ENCODE measurements around the gene C2orf68.
"Not testable (repeated sequence)": the region's sequence is repeated elsewhere in the genome, so short reads cannot be mapped to it uniquely, and the experiment has no call there.

Gene C2orf68

DNA sequence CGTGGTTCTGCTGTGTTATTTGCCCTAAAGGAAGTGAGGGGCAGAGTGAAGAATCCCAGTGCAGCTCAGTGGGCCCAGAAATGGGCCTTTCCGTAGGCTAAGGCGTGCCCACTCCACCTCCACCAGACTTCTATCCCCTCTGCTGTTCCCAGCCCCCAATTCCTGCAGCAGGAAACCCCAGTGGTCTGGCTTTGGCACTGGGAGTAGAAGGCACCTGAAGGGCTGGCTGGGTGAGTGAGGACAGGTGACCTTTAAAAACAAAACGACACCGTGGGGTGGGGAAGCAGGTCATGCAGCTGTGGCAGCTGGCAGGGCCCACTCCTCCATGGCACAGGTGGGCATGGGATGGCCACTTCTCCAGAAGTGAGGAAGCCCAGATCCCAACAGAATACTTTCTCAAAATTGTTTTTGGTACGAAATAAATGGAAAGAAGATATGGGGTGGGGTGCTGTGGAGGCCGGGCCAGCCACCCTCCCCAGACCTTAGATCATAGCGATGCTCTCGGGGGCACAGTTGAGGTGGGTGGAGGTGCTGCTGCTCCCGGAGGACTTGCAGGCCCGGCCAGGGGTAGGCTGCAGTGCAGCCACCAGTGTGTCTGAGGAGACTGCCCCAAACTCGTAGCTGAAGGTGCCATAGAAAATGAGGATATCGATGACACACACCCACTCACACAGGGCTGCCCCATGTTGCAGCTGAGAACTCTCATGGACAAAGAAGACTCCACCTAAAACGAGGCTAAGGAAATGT is 13.1 kb downstream of the C2orf68 start:
- no peak for DNase-seq

DNA sequence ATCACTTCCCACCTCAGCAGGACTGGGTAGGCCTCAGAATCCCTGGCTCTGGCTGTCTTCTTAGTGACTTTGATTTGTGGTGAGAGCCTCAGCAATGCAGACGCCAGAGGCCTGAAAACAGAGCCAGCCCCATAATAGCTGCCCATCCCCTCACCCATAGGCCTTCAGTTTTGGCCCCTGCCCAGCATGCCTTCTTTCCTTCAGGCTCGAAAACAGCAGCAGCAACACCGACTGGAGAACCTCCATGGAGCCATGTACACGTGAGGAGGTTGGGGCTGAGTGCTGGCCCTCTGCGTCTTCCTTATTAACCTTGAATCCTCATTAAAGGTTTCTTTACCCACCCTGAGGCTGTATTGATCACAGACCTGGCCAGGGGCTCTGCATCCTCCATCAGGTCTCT is 14.6 kb downstream of the C2orf68 start:
- DNase-seq = no peak

DNA sequence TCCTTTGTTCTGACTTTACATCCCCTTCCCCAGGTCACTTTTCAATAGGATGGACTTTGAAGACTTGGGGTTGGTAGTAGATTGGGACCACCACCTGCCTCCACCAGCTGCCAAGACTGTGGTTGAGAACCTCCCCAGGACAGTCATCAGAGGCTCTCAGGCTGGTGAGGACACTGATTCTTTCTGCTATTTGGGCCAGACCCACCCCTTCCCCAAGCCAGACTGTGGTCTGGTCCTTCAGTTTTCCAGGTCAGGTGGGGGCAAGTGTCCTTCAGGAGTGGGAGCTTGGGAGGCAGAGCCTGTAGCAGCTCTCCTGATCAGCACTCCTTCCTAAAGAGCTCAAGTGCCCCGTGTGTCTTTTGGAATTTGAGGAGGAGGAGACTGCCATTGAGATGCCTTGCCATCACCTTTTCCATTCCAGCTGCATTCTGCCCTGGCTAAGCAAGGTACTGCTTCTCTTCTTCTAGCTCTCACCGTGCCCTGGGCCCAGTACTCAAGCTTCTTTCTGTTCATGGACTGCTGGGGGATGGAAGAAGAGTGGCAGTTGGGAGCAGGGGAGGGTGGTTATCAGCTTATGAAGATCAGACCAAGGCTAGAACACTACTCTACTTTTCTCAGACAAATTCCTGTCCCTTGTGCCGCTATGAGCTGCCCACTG is 15.3 kb downstream of the C2orf68 start:
- no peak for DNase-seq

DNA sequence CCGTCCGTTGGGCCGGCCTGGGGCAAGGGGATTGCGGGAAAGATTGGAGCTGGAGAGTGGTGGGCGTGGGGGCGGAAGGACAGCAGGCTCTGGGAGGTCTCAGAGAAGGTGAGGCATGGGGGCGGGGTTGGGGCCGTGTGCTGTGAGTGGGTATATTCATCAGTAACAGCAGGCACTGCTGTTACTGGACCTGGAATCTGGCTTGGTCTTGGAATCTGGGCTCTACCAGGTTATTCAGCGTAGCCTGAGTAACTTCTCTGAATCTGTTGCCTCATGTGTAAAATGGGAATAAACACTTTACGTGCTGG is 15.9 kb downstream of the C2orf68 start:
- DNase-seq = no peak

DNA sequence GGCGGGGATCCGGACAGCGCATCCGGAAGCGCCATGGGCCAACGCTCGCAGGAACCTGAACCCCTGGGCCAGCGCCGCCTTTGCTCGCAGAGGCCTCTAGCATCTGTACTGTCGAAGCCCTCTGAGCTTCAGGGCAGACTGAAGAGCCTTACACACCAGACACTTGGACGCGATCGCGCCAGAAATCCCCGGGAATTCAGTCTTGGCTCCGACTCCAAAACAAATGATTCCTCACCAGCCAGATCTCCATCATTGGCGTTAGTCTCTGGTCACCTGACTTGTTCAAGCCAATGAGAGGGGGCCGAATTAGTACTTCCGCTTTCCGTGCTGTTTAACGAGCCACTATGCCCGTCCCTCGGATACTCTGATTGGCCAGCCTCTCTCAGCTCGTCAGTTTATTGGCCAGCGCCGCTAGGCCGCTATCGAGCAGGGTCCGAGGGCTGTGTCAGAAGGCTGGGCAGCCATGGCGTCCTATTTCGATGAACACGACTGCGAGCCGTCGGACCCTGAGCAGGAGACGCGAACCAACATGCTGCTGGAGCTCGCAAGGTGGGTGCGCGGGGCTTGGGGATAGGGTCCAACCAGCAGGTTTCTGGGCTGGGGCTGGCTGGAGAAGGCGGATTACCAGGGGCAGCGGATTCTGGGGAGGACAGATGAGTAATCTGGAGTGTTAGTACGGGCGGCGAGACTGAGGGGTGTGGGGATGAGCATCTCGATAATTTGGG is 16.4 kb downstream of the C2orf68 start, which contains the start of gene RNF181:
TSS of gene RNF181 (plus strand) at position 445 of the 725 bp plus-strand sequence. CDS start at position 464, 19 bp downstream.
- DNase-seq = peak; percentile 74 to 98

DNA sequence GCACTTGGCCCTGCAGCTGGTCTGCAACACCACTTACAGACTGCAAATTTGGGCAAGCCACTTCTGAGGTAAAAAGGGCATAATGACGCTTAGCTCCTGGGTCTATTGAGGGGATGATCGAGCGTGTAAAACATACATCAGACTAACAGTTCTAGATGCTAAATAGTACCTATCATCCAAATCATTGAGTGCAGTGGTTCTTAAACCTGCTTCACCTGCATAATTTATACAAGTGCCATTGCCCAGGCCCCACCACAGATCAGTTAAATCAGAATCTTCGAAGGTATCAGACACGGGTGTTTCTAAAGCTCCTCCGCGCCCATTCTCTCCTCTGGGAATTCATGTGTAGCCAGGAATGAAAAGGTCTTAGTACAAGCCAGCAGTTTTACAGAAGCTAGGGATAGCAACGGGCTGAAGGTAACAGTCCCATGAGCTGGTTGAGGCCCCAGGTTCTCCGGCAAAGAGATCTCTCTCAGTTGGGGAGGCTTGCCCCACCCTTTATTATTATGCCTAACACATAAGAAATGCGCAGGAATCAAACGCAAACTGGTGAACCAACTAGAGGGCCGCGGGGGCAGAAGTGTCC is 17.1 kb downstream of the C2orf68 start:
- no peak for DNase-seq

DNA sequence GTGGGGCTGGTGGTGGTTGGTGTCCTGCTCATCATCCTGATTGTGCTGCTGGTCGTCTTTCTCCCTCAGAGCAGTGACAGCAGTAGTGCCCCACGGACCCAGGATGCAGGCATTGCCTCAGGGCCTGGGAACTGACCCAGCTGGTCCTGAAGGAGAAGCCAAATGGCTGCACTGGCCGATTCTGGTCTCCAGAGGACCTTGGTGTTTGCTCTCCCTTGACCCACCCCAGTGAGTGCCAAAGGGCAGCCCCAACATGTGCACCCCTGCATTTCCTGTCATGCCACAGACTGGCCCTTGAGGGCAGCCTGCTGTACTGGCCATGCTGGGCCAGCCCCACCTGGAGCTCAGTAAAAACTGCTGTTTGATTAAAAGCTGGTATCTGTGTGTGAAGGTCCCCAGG is 18.8 kb downstream of the C2orf68 start:
- DNase-seq = no peak

DNA sequence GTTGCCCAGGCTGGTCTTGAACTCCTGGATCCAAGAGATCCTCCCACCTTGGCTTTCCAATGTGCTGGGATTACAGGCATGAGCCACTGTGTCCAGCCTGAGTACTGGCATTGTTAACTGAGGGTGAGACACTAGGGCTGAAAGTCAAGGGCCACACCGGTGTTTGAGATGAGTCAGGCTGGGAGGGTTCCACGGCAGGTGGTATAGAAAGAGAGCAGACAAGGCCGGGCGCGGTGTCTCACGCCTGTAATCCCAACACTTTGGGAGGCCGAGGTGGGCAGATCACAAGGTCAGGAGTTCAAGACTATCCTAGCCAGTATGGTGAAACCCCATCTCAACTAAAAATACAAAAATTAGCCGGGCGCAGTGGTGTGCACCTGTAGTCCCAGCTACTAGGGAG is 19.6 kb downstream of the C2orf68 start:
- not testable (repeated sequence) for DNase-seq

DNA sequence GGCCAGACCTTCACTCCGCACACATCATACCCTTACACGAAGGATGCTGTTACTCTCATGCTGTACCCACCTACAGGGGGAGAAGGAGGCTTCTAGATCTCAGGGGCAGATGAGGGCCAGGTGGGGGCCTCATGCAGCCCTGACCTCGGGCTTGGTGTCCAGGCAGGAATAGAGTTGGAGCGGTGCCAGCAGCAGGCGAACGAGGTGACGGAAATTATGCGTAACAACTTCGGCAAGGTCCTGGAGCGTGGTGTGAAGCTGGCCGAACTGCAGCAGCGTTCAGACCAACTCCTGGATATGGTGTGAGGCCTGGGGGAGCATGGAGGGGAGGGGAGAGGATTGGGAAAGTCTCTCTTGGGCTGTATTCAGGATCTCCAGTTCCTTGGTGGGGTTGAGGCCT is 20.3 kb downstream of the C2orf68 start:
- no peak for DNase-seq

DNA sequence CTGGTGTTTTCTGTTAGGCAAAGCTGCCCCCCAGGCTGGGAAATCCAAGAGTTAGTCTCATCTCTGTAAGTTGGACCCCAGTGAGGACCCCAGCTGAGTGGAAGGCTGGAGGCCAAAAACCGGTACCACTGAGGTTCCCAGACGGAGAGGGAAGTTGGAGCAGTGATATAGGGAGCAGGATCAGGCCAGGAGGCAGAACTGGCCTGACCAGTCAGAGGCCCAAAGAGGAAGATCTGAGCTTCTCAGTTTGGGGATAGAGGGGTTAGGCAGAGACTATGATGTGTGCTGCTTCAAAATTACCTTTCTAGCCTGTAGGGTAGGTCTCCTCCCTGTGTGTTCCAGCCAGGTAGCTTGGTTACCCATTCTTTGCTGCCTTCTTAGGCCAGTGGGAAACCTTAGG is 20.9 kb downstream of the C2orf68 start:
- no peak for DNase-seq

DNA sequence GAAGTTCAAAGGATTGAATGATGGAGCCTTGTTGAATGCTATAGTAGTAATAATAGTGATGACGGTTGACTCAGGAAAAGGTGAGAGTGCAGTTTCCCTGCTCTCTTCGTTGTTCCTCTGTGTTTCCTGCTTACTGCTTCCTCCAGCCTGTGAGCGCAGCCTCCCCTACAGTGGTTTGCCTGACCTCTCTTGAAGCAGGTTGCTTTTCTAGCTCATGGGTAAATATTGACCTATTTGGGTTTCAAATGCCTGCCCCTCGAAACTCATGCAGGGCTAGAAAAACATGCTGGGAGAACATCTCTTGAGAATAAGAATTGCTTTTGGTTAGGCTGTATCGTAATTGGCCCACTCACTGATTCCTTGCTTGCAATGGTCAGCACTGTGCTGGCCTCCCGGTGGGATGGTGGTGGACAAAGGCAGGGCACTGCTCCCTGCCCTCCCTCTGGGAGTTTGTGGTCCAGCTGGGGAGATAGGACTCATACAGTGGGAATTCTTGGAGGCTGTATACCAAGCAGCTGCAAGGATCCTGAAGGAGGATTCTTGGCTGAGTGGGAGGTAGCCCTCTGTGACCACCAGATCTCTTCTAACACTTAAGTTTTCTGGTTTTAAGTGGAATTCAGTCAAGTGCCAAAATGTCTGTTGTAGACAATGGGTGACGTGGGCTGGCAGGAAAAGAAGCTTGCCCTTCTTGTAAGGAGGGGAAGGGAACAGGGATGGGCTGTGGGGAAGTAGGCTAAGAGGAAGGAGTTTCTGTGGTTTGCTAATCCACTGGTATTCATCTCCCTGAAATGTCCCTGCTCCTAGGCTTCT is 21.7 kb downstream of the C2orf68 start:
- no peak for DNase-seq

DNA sequence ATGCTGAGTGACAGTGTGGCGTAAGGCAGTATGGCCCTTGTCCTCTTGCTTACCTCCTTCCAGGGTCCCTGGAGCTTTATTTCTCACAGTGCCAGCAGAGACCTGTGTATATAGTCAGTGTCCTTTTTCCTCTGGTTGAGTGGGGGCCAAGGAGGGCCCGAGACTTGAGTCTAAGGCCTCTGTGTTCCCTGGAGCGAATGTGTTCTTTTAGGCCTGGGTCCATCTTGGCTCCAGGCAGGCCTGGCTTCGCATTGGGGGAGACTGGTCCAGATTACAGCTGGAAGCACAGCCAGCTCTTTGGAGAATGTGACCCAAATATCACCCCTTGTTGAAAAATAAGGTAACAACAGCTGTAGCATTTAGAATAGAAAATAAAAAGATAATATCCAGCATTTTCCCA is 22.7 kb downstream of the C2orf68 start:
- DNase-seq = no peak

DNA sequence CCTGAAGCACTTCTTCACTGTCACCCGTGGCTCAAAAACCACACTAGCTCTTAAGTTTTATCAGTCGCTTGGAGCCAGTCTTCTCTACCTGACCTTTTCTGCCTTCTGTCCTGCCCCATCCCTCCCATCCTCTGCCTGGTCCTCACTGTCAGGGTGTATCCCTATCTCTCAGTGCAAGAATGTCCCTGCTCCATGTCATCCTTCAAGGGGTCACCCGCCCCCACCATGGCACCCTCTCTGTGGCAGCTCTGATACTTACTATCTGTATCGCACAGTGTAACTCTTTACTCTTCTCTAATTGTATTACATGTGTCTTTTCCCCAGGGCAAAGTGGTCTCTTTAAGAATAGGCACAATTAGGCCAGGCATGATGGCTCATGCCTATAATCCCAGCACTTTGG is 23.2 kb downstream of the C2orf68 start:
- DNase-seq = no peak

DNA sequence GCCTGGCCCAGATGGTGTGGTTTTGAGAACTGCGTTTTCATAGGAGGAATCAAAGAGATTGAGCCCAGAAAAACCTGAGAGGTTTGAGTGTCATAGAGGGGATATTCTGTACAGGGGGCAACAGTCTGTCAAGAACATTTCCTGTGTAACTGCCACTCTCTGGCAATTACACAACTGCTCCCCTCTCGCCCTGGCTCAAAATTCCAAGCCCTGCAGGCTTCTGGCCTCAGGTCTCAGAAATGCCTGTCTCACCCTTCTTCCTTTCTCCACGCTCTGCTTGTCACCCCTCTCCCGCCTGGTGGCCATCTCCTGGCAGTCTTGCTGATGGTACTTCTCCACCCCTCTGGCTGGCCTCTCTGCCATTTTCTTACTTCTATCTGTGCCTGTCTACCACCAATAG is 23.6 kb downstream of the C2orf68 start:
- peak in 1 of 2 donors; percentile 17 for DNase-seq

DNA sequence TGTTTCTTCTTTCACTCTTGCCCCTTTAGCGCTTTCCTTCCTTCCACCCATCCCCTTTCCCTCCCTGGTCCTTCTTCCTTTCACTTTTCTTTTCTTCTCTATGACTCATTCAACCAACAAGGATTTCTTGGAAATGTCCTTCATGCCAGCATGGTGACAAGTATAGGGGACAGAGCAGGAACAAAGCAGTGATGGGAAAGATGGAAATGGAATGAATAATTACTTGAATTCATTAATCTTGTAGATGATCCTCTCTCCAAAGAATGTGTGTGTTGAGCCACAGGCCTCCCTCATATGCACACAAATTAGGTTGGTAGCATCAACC is 26.1 kb downstream of the C2orf68 start:
- DNase-seq = peak in 1 of 2 donors; percentile 32

DNA sequence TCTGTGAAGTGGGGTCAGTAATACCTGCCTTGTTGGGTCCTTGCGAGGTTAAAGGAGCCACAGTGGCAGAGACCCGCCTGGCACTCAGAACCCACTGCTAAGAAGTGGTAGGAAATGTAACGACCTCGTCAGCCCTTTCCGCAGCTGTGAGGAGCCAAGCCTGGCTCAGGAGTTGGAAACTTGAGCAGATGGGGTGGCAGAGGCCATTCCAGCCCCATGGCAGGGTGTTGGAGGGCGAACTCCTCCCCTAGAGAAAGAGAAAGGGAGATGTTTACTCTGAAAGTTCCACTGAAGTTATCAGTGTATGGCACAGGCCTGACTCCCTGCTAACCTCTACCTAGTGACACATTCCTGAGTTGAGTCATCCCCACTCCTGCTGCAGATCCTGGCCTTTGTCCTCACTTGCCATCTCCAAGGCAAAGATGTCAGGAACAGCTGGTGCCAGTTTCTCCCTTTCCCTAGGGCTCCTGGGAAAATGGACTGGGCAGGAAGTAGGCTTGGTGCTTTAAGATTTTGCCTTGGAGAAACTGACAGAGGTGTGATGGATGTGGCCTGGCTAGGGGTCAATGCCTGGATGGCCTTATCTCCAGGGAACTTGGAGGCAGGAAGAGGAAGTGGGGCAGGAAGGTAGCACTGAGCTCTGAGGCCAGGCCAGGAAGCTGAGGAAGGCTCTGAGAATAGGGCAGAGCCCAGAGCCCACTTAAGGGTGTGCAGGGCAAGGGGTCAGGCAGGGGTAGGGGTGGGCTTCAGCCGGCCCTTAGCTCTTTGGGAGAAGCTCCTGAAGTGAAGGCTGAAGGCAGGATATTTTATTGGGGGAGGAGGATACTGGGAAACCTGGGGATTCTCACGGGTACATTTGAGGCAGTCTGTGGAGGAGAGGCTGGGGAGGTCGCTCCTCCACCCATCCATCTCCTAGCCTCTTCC is 26.7 kb downstream of the C2orf68 start:
- DNase-seq = no peak

DNA sequence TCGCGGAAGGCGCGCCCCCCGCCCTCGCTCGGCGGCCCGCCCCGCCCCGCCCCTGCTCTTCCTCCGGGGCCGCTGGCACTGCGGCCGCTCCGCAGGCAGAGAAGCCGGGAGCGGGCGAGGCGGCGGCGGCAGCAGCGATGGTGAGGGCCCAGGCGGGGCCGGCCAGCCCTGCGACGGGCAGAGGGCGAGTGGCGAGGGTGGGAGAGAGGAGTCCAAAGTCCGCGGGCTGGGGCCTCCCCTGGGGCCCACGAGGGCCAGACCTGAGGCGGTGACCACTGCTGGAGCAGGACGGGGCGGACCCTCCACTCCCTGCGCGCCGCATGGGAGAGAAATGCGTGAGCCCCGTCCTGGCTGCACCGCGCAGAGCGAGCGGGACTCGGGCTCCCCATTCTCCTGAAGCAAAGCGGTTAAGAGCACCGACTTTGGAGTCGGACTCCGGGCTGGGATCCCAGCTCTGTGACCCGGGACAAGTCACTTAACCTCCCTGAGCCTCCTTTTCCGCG is 27.5 kb downstream of the C2orf68 start, which contains the start of gene VAMP5:
TSS of gene VAMP5 (plus strand) at position 78 of the 503 bp plus-strand sequence. CDS start at position 138, 60 bp downstream.
- no peak for DNase-seq

DNA sequence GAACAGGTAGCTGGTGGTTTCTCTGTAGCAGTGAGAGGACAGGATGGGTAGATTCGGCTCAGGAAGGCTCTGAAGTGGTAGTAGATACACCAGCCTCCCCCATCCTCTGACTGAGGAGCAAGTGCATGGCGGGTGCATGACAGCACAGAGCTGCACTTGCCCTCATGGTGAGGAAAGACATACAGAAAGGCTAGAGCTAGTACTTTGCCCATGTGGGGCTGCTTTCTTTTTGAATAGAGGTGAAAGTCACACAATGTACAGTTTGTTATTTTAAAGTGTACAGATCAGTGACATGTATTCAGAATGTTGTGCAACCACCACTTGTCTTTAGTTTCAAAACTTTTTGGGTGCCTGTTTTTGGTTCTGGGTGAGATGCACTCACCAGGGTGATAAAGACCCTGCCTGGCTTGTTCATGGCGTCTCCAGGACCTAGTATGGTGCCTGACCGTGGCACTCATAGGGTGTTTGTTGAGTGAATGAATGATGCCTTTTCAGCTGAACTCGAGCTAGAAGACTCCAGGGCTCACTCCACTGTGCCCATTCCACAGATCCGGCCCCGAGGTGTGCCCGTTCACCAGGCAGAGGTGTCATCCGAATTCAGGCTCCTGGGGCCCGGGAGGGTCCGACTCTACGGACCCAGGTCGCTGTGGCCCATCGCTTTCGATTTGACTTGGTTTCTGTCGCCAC is 28.1 kb downstream of the C2orf68 start:
- DNase-seq = no peak

DNA sequence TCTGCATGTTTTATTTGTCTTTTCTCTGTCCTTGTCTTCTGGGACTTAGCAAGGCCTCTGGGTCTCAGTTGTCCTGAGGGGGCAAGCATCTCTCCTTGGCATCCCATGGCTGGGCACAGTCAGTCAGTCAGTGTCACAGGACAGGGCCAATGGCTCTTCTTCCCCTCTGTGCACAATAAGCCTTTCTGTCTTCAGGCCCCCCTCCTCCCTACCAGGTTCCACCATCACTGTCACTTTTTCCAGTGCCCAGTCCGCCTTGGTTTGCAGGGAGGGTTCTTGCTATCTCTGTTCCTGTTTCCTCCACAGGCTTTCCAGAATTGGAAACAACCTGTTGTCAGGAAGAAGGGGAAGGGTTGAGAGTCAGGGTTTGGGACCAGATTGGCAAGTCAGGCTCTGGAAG is 29.4 kb downstream of the C2orf68 start:
- no peak for DNase-seq

DNA sequence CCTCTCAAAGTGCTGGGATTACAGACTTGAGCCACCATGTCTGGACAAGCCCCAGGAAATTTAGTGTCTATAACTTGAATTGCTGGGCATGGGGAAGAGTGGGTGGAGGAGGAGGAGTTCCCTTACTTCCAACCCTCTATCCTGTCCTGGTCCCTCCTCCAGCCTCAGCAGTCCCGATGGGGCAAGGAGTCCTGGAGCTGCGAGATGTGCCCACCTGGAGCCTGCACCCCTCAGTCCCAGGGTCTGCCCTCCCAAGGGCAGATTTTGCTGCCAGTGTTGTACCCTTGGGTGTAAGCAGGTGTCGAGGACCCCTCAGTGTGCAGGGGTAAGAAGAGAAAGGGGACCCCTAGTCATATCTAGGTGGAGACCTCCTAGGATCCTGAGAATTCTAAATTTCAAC is 31.7 kb downstream of the C2orf68 start:
- no peak for DNase-seq
